ENCODE measurements around the gene LSP1.

- TF ChIP-seq, protein P1, sequence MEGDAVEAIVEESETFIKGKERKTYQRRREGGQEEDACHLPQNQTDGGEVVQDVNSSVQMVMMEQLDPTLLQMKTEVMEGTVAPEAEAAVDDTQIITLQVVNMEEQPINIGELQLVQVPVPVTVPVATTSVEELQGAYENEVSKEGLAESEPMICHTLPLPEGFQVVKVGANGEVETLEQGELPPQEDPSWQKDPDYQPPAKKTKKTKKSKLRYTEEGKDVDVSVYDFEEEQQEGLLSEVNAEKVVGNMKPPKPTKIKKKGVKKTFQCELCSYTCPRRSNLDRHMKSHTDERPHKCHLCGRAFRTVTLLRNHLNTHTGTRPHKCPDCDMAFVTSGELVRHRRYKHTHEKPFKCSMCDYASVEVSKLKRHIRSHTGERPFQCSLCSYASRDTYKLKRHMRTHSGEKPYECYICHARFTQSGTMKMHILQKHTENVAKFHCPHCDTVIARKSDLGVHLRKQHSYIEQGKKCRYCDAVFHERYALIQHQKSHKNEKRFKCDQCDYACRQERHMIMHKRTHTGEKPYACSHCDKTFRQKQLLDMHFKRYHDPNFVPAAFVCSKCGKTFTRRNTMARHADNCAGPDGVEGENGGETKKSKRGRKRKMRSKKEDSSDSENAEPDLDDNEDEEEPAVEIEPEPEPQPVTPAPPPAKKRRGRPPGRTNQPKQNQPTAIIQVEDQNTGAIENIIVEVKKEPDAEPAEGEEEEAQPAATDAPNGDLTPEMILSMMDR (IDR thresholded peaks at IDR 0.05) = no peak
- TF ChIP-seq POLR2A (IDR thresholded peaks at IDR 0.05; ENCODE audit: low read depth) = no peak
- no peak for TF ChIP-seq POLR2AphosphoS5 (IDR thresholded peaks at IDR 0.05)
These were observed 31.3 kb upstream of the LSP1 start for GRCh38 chr11:1821562-1821961.
